Measurements from ENCODE around the gene FALEC.

The FALEC gene

GRCh38 chr1:150545486-150546032, 30.0 kb downstream of the FALEC start:
- no peak for DNase-seq (ENCODE audit: low read depth)

- DNase-seq (ENCODE audit: low read depth), result no peak
Measured at GRCh38 chr1:150546294-150546937, 30.9 kb downstream of the FALEC start.

GRCh38 chr1:150548324-150548631, 32.7 kb downstream of the FALEC start:
- DNase-seq (ENCODE audit: low read depth), result no peak

GRCh38 chr1:150548632-150549495, 33.3 kb downstream of the FALEC start, which contains the start of gene ADAMTSL4:
TSS of gene ADAMTSL4 (plus strand) at chr1:150549408. CDS start at chr1:150552289, 2,881 bp downstream.
- DNase-seq (ENCODE audit: low read depth), result no peak

GRCh38 chr1:150549496-150550221, 34.1 kb downstream of the FALEC start:
- no peak for DNase-seq (ENCODE audit: low read depth)

- no peak for DNase-seq (ENCODE audit: low read depth)
Measured at GRCh38 chr1:150550222-150551050, 34.9 kb downstream of the FALEC start.

GRCh38 chr1:150551051-150551783, 35.7 kb downstream of the FALEC start:
- DNase-seq (ENCODE audit: low read depth), result no peak

GRCh38 chr1:150551784-150552127, 36.2 kb downstream of the FALEC start:
- no peak for DNase-seq (ENCODE audit: low read depth)

- DNase-seq (ENCODE audit: low read depth), result peak; percentile 88
Measured at GRCh38 chr1:150552128-150552910, 36.8 kb downstream of the FALEC start.

GRCh38 chr1:150552911-150553289, 37.3 kb downstream of the FALEC start:
- DNase-seq (ENCODE audit: low read depth), result no peak

- no peak for DNase-seq (ENCODE audit: low read depth)
Measured at GRCh38 chr1:150553392-150554085, 38.0 kb downstream of the FALEC start.

GRCh38 chr1:150554086-150554452, 38.5 kb downstream of the FALEC start:
- DNase-seq (ENCODE audit: low read depth), result no peak

GRCh38 chr1:150555198-150555970, 39.8 kb downstream of the FALEC start:
- no peak for DNase-seq (ENCODE audit: low read depth)

- no peak for DNase-seq (ENCODE audit: low read depth)
Measured at GRCh38 chr1:150555971-150556865, 40.7 kb downstream of the FALEC start.

GRCh38 chr1:150557065-150557600, 41.6 kb downstream of the FALEC start:
- no peak for DNase-seq (ENCODE audit: low read depth)

- no peak for DNase-seq (ENCODE audit: low read depth)
Measured at GRCh38 chr1:150557813-150558212, 42.3 kb downstream of the FALEC start.

GRCh38 chr1:150558303-150558704, 42.8 kb downstream of the FALEC start:
- DNase-seq (ENCODE audit: low read depth), result no peak
